ENCODE measurements around the gene YWHAQ. TPM values are rescaled to one million over a fixed set of nuclear protein-coding genes. Genes with fewer than 3 reads are reported as not detected.

Gene YWHAQ
- polyA plus RNA-seq, 2 of the 4 experiments (the other 2 are of a cell fraction): 661 to 833 TPM

DNA sequence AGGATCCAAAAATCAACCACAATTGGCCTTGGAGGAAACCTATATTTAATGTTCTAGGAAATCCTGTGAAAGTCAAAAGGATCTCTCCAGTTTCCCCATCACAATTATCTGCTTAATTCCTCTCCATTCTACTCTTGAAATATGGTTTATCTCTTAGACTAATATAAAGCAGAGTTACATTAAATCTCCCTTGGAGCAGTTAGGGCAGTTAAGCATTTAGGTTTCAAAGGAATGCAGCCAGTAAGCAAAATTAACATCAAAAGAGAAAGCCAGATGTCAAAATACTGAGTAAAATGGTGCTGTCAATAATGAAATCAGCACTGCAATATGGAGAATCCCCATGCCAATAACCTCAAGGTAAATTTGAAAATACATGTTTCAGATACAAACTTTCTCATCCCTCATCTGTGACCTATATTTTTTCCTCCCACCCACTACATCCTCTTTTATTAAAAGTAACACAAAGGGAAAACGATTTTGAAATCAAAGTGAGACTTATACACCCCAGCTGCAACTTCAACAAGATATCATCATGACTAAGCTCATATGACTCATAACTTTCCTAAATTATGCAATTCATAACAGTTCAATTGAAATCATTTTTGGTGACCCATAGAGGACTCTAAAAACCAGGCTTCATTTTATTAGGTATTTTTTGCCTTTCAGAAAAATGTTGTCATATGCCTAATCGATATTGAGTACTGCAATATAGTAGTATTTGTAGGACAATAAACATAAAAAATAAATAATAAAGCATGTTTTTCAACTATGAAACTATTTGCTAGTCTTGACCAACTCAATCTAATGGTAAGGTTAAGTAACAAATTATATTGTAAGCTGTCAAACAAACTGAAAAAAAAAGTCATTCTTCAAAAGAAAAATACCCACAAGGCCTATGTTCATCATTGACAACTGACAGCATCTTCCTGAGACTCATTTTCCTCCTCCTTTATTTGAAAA, 78.3 kb downstream of the YWHAQ start:
- Histone ChIP-seq H3K27ac (peak overlapping the region; percentile 95 to 98), H3K4me2 (peak overlapping the region; percentile 87), H3K4me1 (peaks cover 61% of the 10 kb centered on the region), H3K9me3 (no peaks in the 10 kb centered on the region), H3K4me3 (peak overlapping the region; percentile 14; the same call in 1 of the 3 replicates)
- ATAC-seq (no peak), FAIRE-seq (peak; percentile 7), DNase-seq (ENCODE audit: low read depth in 1 of 2, low spot score in 1 of 2) (peak; percentile 66 to 78)
- whole genome bisulfite sequencing (ENCODE audit: missing lambda C conversion rate): 2% methylated on average over 2 of the region's 2 CpGs
- ChIA-PET CTCF (interaction anchor here (0.6 to 1.8 kb wide), 2 partner anchors 29 to 39 kb away, joined by 4 to 5 read pairs; no protein-coding TSS in a partner anchor), POLR2A (interaction anchor here (1.2 to 1.4 kb wide), 2 partner anchors 15 to 79 kb away, joined by 4 to 5 read pairs; partner anchors contain the start of gene YWHAQ)
- no peak for TF ChIP-seq POLR2A (IDR thresholded peaks at IDR 0.05; ENCODE audit: low read length)
- TF ChIP-seq KDM5A (IDR thresholded peaks at IDR 0.05): no peak
- TF ChIP-seq CBX2 (IDR thresholded peaks at IDR 0.05; ENCODE audit: borderline replicate concordance, low read depth): no peak
- TF ChIP-seq, protein P1, sequence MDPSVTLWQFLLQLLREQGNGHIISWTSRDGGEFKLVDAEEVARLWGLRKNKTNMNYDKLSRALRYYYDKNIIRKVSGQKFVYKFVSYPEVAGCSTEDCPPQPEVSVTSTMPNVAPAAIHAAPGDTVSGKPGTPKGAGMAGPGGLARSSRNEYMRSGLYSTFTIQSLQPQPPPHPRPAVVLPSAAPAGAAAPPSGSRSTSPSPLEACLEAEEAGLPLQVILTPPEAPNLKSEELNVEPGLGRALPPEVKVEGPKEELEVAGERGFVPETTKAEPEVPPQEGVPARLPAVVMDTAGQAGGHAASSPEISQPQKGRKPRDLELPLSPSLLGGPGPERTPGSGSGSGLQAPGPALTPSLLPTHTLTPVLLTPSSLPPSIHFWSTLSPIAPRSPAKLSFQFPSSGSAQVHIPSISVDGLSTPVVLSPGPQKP (IDR thresholded peaks at IDR 0.05; ENCODE audit: low read depth, low read length): no peak
- no peak for TF ChIP-seq SREBF2 (IDR thresholded peaks at IDR 0.05)
- TF ChIP-seq, protein P2, sequence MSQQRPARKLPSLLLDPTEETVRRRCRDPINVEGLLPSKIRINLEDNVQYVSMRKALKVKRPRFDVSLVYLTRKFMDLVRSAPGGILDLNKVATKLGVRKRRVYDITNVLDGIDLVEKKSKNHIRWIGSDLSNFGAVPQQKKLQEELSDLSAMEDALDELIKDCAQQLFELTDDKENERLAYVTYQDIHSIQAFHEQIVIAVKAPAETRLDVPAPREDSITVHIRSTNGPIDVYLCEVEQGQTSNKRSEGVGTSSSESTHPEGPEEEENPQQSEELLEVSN (IDR thresholded peaks at IDR 0.05; ENCODE audit: borderline replicate concordance, low read depth): no peak
- peak; percentile 98 for TF ChIP-seq FOSL2 (IDR thresholded peaks at IDR 0.05)
- peak; percentile 99 for TF ChIP-seq FOSL2 (CRISPR knock-in tag; IDR thresholded peaks at IDR 0.05)
- no peak; the same call in 1 of the 2 replicates for TF ChIP-seq HOXB5 (CRISPR knock-in tag; IDR thresholded peaks at IDR 0.05)
- TF ChIP-seq CEBPB (IDR thresholded peaks at IDR 0.05): peak; percentile 97 to 99
- no peak for TF ChIP-seq RCOR1 (IDR thresholded peaks at IDR 0.05; ENCODE audit: low read depth, low read length)
- no peak for TF ChIP-seq TP53 (CRISPR knock-in tag; IDR thresholded peaks at IDR 0.05)
- TF ChIP-seq PHF8 (IDR thresholded peaks at IDR 0.05; ENCODE audit: borderline replicate concordance, low read depth): no peak
- TF ChIP-seq MYC (IDR thresholded peaks at IDR 0.05; ENCODE audit: borderline replicate concordance, low read length): no peak
- TF ChIP-seq HOXA7 (CRISPR knock-in tag; IDR thresholded peaks at IDR 0.05): peak; percentile 80
- TF ChIP-seq FOXS1 (CRISPR knock-in tag; IDR thresholded peaks at IDR 0.05): no peak
- no peak for TF ChIP-seq TFCP2L1 (CRISPR knock-in tag; IDR thresholded peaks at IDR 0.05)
- peak in 1 of 2 experiments; percentile 40; a peak in 1 of 5 replicates for TF ChIP-seq EP300 (IDR thresholded peaks at IDR 0.05)
- TF ChIP-seq, protein P3, sequence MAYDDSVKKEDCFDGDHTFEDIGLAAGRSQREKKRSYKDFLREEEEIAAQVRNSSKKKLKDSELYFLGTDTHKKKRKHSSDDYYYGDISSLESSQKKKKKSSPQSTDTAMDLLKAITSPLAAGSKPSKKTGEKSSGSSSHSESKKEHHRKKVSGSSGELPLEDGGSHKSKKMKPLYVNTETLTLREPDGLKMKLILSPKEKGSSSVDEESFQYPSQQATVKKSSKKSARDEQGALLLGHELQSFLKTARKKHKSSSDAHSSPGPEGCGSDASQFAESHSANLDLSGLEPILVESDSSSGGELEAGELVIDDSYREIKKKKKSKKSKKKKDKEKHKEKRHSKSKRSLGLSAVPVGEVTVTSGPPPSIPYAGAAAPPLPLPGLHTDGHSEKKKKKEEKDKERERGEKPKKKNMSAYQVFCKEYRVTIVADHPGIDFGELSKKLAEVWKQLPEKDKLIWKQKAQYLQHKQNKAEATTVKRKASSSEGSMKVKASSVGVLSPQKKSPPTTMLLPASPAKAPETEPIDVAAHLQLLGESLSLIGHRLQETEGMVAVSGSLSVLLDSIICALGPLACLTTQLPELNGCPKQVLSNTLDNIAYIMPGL (CRISPR knock-in tag; IDR thresholded peaks at IDR 0.05; ENCODE audit: borderline replicate concordance): no peak
- TF ChIP-seq, protein P4, sequence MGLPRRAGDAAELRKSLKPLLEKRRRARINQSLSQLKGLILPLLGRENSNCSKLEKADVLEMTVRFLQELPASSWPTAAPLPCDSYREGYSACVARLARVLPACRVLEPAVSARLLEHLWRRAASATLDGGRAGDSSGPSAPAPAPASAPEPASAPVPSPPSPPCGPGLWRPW (IDR thresholded peaks at IDR 0.05): peak; percentile 75
- no peak; the same call in 1 of the 2 replicates for TF ChIP-seq ZSCAN20 (CRISPR knock-in tag; IDR thresholded peaks at IDR 0.05)
- peak; percentile 54; the same call in 1 of the 2 replicates for TF ChIP-seq GATA3 (IDR thresholded peaks at IDR 0.05; ENCODE audit: borderline replicate concordance)
- TF ChIP-seq RNF2 (IDR thresholded peaks at IDR 0.05; ENCODE audit: borderline replicate concordance, low read depth): no peak
- no peak for TF ChIP-seq ZC3H11A (IDR thresholded peaks at IDR 0.05)
- no peak for TF ChIP-seq RFX5 (IDR thresholded peaks at IDR 0.05)
- no peak for TF ChIP-seq BHLHE40 (IDR thresholded peaks at IDR 0.05; ENCODE audit: low read depth, low read length)
- TF ChIP-seq MAZ (IDR thresholded peaks at IDR 0.05; ENCODE audit: borderline replicate concordance, low read depth, low read length): no peak
- 0 out of 3 replicates have a peak, but pooled peaks have one; percentile 18 for TF ChIP-seq SMC3 (IDR thresholded peaks at IDR 0.05)
- TF ChIP-seq, protein P5, sequence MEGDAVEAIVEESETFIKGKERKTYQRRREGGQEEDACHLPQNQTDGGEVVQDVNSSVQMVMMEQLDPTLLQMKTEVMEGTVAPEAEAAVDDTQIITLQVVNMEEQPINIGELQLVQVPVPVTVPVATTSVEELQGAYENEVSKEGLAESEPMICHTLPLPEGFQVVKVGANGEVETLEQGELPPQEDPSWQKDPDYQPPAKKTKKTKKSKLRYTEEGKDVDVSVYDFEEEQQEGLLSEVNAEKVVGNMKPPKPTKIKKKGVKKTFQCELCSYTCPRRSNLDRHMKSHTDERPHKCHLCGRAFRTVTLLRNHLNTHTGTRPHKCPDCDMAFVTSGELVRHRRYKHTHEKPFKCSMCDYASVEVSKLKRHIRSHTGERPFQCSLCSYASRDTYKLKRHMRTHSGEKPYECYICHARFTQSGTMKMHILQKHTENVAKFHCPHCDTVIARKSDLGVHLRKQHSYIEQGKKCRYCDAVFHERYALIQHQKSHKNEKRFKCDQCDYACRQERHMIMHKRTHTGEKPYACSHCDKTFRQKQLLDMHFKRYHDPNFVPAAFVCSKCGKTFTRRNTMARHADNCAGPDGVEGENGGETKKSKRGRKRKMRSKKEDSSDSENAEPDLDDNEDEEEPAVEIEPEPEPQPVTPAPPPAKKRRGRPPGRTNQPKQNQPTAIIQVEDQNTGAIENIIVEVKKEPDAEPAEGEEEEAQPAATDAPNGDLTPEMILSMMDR (IDR thresholded peaks at IDR 0.05): no peak
- no peak for TF ChIP-seq HDAC2 (IDR thresholded peaks at IDR 0.05)
- TF ChIP-seq, protein P6, sequence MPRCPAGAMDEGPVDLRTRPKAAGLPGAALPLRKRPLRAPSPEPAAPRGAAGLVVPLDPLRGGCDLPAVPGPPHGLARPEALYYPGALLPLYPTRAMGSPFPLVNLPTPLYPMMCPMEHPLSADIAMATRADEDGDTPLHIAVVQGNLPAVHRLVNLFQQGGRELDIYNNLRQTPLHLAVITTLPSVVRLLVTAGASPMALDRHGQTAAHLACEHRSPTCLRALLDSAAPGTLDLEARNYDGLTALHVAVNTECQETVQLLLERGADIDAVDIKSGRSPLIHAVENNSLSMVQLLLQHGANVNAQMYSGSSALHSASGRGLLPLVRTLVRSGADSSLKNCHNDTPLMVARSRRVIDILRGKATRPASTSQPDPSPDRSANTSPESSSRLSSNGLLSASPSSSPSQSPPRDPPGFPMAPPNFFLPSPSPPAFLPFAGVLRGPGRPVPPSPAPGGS (IDR thresholded peaks at IDR 0.05): no peak
- no peak for TF ChIP-seq CHD2 (IDR thresholded peaks at IDR 0.05; ENCODE audit: low read length, partially characterized antibody)
- no peak for TF ChIP-seq FOSB (CRISPR knock-in tag; IDR thresholded peaks at IDR 0.05)
- no peak for TF ChIP-seq HOXB13 (CRISPR knock-in tag; IDR thresholded peaks at IDR 0.05; ENCODE audit: low read depth)
- TF ChIP-seq NFE2L2 (conservative IDR thresholded peaks at IDR 0.05; ENCODE audit: low read length): peak; percentile 92
